Caco-2 (cell line): Measurements from ENCODE around the gene FRYL. TPM values are rescaled to one million over a fixed set of nuclear protein-coding genes. Genes with fewer than 3 reads are reported as not detected.

Experiments
- BruUV-seq: library from RNA; stranded (reverse); fragments of 400-500 nt; replicated peaks from 2 replicates; lab custom pipeline; 2021; lab: Mats Ljungman, UMichigan
- CTCF ChIA-PET: fragments of 300-600 bp; sonication (Branson Sonifier 250); formaldehyde crosslinking; loops from one replicate; lab custom pipeline; 2022; ENCODE audit warnings: antibody characterized with exemption; lab: Charles Lee
- POLR2A ChIA-PET: fragments of 300-600 bp; sonication (Branson Sonifier 250); formaldehyde crosslinking; loops from one replicate; lab custom pipeline; 2022; ENCODE audit warnings: antibody characterized with exemption; lab: Charles Lee
- DNase-seq, 2 experiments: peaks; one replicate each; pipeline versions ENCODE4 v3.0.0 to v3.0.0-alpha.2; 2020 to 2022
- H3K27me3 ChIP-seq: replicated peaks from 2 replicates; pipeline ENCODE4 v1.6.0; 2011; ENCODE audit warnings: low read length; ENCODE audit not compliant: control insufficient read depth, insufficient read depth
- H3K36me3 ChIP-seq: 2 replicates; pipeline ENCODE4 v1.5.1; 2011; ENCODE audit warnings: low read length; ENCODE audit not compliant: control insufficient read depth, insufficient read depth
- H3K4me1 ChIP-seq: fragments of 250-450 bp; sonication (Bioruptor Pico); 2 replicates; pipeline ENCODE4 v1.5.1; 2020; ENCODE audit warnings: mild to moderate bottlenecking
- H3K4me3 ChIP-seq: 2 replicates; pipeline ENCODE4 v1.5.1; 2011; ENCODE audit warnings: low read depth, mild to moderate bottlenecking, control low read depth, low read length
- H3K9me3 ChIP-seq: fragments of 250-450 bp; sonication (Bioruptor Pico); 2 replicates; pipeline ENCODE4 v1.5.1; 2020; ENCODE audit warnings: mild to moderate bottlenecking, moderate library complexity
- H3K27ac Mint-ChIP-seq: one replicate; pipeline ENCODE4 v1.8.0; 2022; ENCODE audit warnings: mixed read lengths; ENCODE audit not compliant: unreplicated experiment
- H3K27me3 Mint-ChIP-seq: one replicate; pipeline ENCODE4 v1.8.0; 2022; ENCODE audit warnings: mixed read lengths; ENCODE audit not compliant: insufficient read depth, unreplicated experiment
- H3K36me3 Mint-ChIP-seq: one replicate; pipeline ENCODE4 v1.8.0; 2022; ENCODE audit warnings: mild to moderate bottlenecking, mixed read lengths; ENCODE audit not compliant: insufficient read depth, unreplicated experiment
- H3K4me1 Mint-ChIP-seq: one replicate; pipeline ENCODE4 v1.8.0; 2022; ENCODE audit warnings: low read depth, mixed read lengths; ENCODE audit not compliant: unreplicated experiment
- H3K4me3 Mint-ChIP-seq: one replicate; pipeline ENCODE4 v1.8.0; 2022; ENCODE audit warnings: mild to moderate bottlenecking, moderate library complexity, mixed read lengths; ENCODE audit not compliant: unreplicated experiment
- H3K9me3 Mint-ChIP-seq: one replicate; pipeline ENCODE4 v1.8.0; 2022; ENCODE audit warnings: mixed read lengths; ENCODE audit not compliant: unreplicated experiment
- CTCF ChIP-seq, 2 experiments: fragments of 200-600 bp in 1 of 2; IDR thresholded peaks; 1 replicate in 1 of 2; 2 replicates in 1 of 2; pipeline versions ENCODE4 v1.5.1 to v1.8.0; 2011 to 2022; ENCODE audit warnings: antibody characterized with exemption in 1 of 2, control low read depth in 1 of 2, inconsistent platforms in 1 of 2, low read depth in 1 of 2, low read length in 1 of 2, mild to moderate bottlenecking in 1 of 2, moderate library complexity in 1 of 2; ENCODE audit not compliant: insufficient read depth in 1 of 2, severe bottlenecking in 1 of 2, unreplicated experiment in 1 of 2
- intact Hi-C: fragments of 100-400 bp; cut with micrococcal nuclease; formaldehyde crosslinking; loops from one replicate; pipeline ENCODE4 v1.10.0; 2022; ENCODE audit not compliant: unreplicated experiment
- total RNA-seq: library from RNA; stranded (reverse); gene quantifications from 2 replicates; pipeline ENCODE4 v1.2.3, GENCODE V29; 2022

The FRYL gene
- total RNA-seq, 1 experiment from 2014 or later: 27.4 TPM

DNA sequence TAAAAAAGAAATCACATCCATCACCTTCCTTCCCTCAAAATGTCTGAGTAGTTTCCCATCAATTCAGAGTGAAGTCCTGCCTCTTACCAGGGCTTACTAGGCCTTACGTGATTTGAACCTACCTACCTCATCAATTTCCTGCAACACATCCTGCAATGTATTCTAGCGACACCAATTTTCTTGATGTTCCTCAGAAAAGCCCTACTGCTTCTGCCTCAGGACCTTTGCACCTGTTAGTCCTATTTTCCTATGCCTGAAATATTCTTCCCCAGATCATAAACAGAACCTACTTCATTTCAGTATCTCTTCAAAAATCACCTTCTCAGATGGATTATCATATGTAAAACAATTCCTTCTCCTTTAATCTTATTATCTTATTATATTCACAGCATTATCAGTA is 237.2 kb downstream of the FRYL start:
- no peak overlapping the region for H3K27ac Mint-ChIP-seq
- H3K4me3 Mint-ChIP-seq: no peak overlapping the region
- Histone ChIP-seq H3K9me3 (no peaks in the 10 kb centered on the region), H3K4me1 (no peaks in the 10 kb centered on the region), H3K36me3 (no peaks in the 10 kb centered on the region; the same call in 1 of the 2 replicates), H3K27me3 (no peaks in the 10 kb centered on the region), H3K4me3 (no peak overlapping the region)
- no TSS peak for BruUV-seq
- DNase-seq: no peak
- ChIA-PET POLR2A (no interaction called here), CTCF (no interaction called here)
- H3K27me3 Mint-ChIP-seq: no peaks in the 10 kb centered on the region
- peaks cover 24% of the 10 kb centered on the region for H3K36me3 Mint-ChIP-seq
- TF ChIP-seq CTCF (IDR thresholded peaks at IDR 0.05; ENCODE audit: insufficient read depth in 1 of 2, low read depth in 1 of 2, low read length in 1 of 2, severe bottlenecking in 1 of 2, unreplicated experiment in 1 of 2): no peak
- intact Hi-C loops: no loop called here
- no peaks in the 10 kb centered on the region for H3K9me3 Mint-ChIP-seq
- no peaks in the 10 kb centered on the region for H3K4me1 Mint-ChIP-seq

DNA sequence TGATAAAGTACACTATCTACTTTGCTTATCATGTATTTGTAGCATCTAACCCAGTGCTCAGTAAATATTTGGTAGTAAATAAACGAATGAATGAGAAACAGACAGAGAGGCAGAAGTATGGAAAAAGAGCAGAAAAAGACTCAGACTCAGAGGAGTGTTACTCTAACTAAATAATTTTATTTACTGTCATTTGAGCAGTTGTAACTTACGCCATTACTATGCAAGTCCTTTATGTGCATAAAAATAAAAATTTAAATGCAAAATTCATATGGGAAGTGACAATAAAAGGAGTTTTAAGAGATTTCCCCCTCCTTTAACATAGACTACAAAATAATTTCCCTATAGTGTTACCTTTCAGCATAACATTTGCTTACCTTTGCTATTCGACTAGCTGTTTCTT is 240.5 kb downstream of the FRYL start:
- Mint-ChIP-seq H3K27ac (no peak overlapping the region), H3K36me3 (peaks cover 12% of the 10 kb centered on the region), H3K9me3 (no peaks in the 10 kb centered on the region), H3K4me3 (no peak overlapping the region), H3K4me1 (no peaks in the 10 kb centered on the region), H3K27me3 (no peaks in the 10 kb centered on the region)
- Histone ChIP-seq H3K4me1 (no peaks in the 10 kb centered on the region), H3K9me3 (no peaks in the 10 kb centered on the region), H3K36me3 (no peaks in the 10 kb centered on the region; the same call in 1 of the 2 replicates), H3K27me3 (no peaks in the 10 kb centered on the region), H3K4me3 (no peak overlapping the region)
- no peak for DNase-seq
- intact Hi-C loops: no loop called here
- TF ChIP-seq CTCF (IDR thresholded peaks at IDR 0.05; ENCODE audit: insufficient read depth in 1 of 2, low read depth in 1 of 2, low read length in 1 of 2, severe bottlenecking in 1 of 2, unreplicated experiment in 1 of 2): no peak
- ChIA-PET POLR2A (no interaction called here), CTCF (no interaction called here)
- BruUV-seq: no TSS peak

GRCh38 chr4:48538358-48538757 is 241.7 kb downstream of the FRYL start:
- no TSS peak for BruUV-seq
- no peak for DNase-seq
- H3K36me3 ChIP-seq: no peaks in the 10 kb centered on the region; the same call in 1 of the 2 replicates

More at GRCh38 chr4:48538358-48538757, 241.7 kb downstream of the FRYL start:
- H3K4me3 ChIP-seq: no peak overlapping the region
- Mint-ChIP-seq H3K27ac (no peak overlapping the region), H3K4me3 (no peak overlapping the region), H3K9me3 (no peaks in the 10 kb centered on the region), H3K4me1 (no peaks in the 10 kb centered on the region), H3K36me3 (peaks cover 12% of the 10 kb centered on the region), H3K27me3 (no peaks in the 10 kb centered on the region)
- H3K27me3 ChIP-seq: no peaks in the 10 kb centered on the region
- H3K9me3 ChIP-seq: no peaks in the 10 kb centered on the region
- H3K4me1 ChIP-seq: no peaks in the 10 kb centered on the region
- intact Hi-C loops: no loop called here
- ChIA-PET POLR2A (no interaction called here), CTCF (no interaction called here)
- TF ChIP-seq CTCF (IDR thresholded peaks at IDR 0.05; ENCODE audit: insufficient read depth in 1 of 2, low read depth in 1 of 2, low read length in 1 of 2, severe bottlenecking in 1 of 2, unreplicated experiment in 1 of 2): no peak
